Endothelial cell (in vitro differentiated cells): Measurements from ENCODE around the gene CAVIN1. TPM values are rescaled to one million over a fixed set of nuclear protein-coding genes. Genes with fewer than 3 reads are reported as not detected.
"Not testable (repeated sequence)": the region's sequence is repeated elsewhere in the genome, so short reads cannot be mapped to it uniquely, and the experiment has no call there.

Experiments
- DNase-seq: peaks from one replicate; pipeline ENCODE4 v3.0.0; 2021; ENCODE audit warnings: low spot score
- H3K27ac Mint-ChIP-seq: one replicate; pipeline ENCODE4 v1.8.0; 2021; ENCODE audit warnings: mixed read lengths, inconsistent platforms; ENCODE audit not compliant: unreplicated experiment
- H3K27me3 Mint-ChIP-seq: one replicate; pipeline ENCODE4 v1.8.0; 2021; ENCODE audit warnings: mild to moderate bottlenecking, moderate library complexity, mixed read lengths, inconsistent platforms; ENCODE audit not compliant: unreplicated experiment
- H3K36me3 Mint-ChIP-seq: one replicate; pipeline ENCODE4 v1.8.0; 2021; ENCODE audit warnings: mild to moderate bottlenecking, low read depth, mixed read lengths, inconsistent platforms; ENCODE audit not compliant: unreplicated experiment
- H3K4me1 Mint-ChIP-seq: one replicate; pipeline ENCODE4 v1.8.0; 2021; ENCODE audit warnings: mild to moderate bottlenecking, mixed read lengths, inconsistent platforms; ENCODE audit not compliant: unreplicated experiment
- H3K4me3 Mint-ChIP-seq: one replicate; pipeline ENCODE4 v1.8.0; 2021; ENCODE audit warnings: mild to moderate bottlenecking, mixed read lengths, inconsistent platforms; ENCODE audit not compliant: unreplicated experiment
- H3K9me3 Mint-ChIP-seq: one replicate; pipeline ENCODE4 v1.8.0; 2021; ENCODE audit warnings: mixed read lengths, inconsistent platforms; ENCODE audit not compliant: unreplicated experiment
- CTCF ChIP-seq: fragments of 200-600 bp; sonication (generic); IDR thresholded peaks from one replicate; pipeline ENCODE4 v1.5.0; 2021; ENCODE audit warnings: antibody characterized with exemption; ENCODE audit not compliant: unreplicated experiment
- total RNA-seq: library from RNA; stranded (reverse); fragmentation: NEBNext Ultra II Directional; extraction: Animal tissue kit (Norgen Biotek cat#: 25700); gene quantifications from one replicate; pipeline ENCODE4 v1.2.1, GENCODE V29; 2021; ENCODE audit not compliant: unreplicated experiment

Gene CAVIN1
- total RNA-seq, 1 donor from 2014 or later = 334 TPM

- TF ChIP-seq CTCF = no peak
- no peak overlapping the region for H3K27ac Mint-ChIP-seq
- no peaks in the 10 kb centered on the region for H3K36me3 Mint-ChIP-seq
- DNase-seq = no peak
- H3K4me1 Mint-ChIP-seq = peaks cover 16% of the 10 kb centered on the region
- H3K27me3 Mint-ChIP-seq = peaks cover 1% of the 10 kb centered on the region
- no peak overlapping the region for H3K4me3 Mint-ChIP-seq
- H3K9me3 Mint-ChIP-seq = no peaks in the 10 kb centered on the region
Measured at GRCh38 chr17:42453439-42453838, 30.4 kb upstream of the CAVIN1 start.

GRCh38 chr17:42451270-42451669, 28.2 kb upstream of the CAVIN1 start:
- H3K4me1 Mint-ChIP-seq, H3K36me3 Mint-ChIP-seq, H3K9me3 Mint-ChIP-seq, DNase-seq, H3K27me3 Mint-ChIP-seq, H3K4me3 Mint-ChIP-seq, H3K27ac Mint-ChIP-seq: not testable (repeated sequence)

GRCh38 chr17:42449838-42450237, 26.8 kb upstream of the CAVIN1 start:
- DNase-seq, H3K4me1 Mint-ChIP-seq, H3K4me3 Mint-ChIP-seq, H3K27me3 Mint-ChIP-seq, H3K36me3 Mint-ChIP-seq, H3K9me3 Mint-ChIP-seq: not testable (repeated sequence)
- peak overlapping the region; percentile 4 for H3K27ac Mint-ChIP-seq

GRCh38 chr17:42449176-42449575, 26.1 kb upstream of the CAVIN1 start:
- not testable (repeated sequence) for H3K27ac Mint-ChIP-seq, H3K36me3 Mint-ChIP-seq, H3K9me3 Mint-ChIP-seq, DNase-seq, H3K4me1 Mint-ChIP-seq, H3K27me3 Mint-ChIP-seq, H3K4me3 Mint-ChIP-seq

GRCh38 chr17:42442196-42442565, 19.1 kb upstream of the CAVIN1 start:
- peak overlapping the region; percentile 73 for H3K27ac Mint-ChIP-seq
- no peak for DNase-seq

GRCh38 chr17:42441371-42442195, 18.5 kb upstream of the CAVIN1 start:
- H3K27me3 Mint-ChIP-seq = peaks cover 1% of the 10 kb centered on the region
- DNase-seq = no peak
- no peak overlapping the region for H3K4me3 Mint-ChIP-seq
- no peaks in the 10 kb centered on the region for H3K36me3 Mint-ChIP-seq
- TF ChIP-seq CTCF = no peak
- H3K4me1 Mint-ChIP-seq = peaks cover 28% of the 10 kb centered on the region
- H3K9me3 Mint-ChIP-seq = no peaks in the 10 kb centered on the region
- peak overlapping the region; percentile 84 for H3K27ac Mint-ChIP-seq

More at GRCh38 chr17:42442196-42442565, 19.1 kb upstream of the CAVIN1 start:
- Mint-ChIP-seq H3K9me3 (no peaks in the 10 kb centered on the region), H3K4me3 (no peak overlapping the region), H3K27me3 (peaks cover 1% of the 10 kb centered on the region), H3K4me1 (peaks cover 25% of the 10 kb centered on the region), H3K36me3 (no peaks in the 10 kb centered on the region)
- TF ChIP-seq CTCF = no peak
